Lung (tissue), 12 donors: Measurements from ENCODE around the gene COMP. TPM values are rescaled to one million over a fixed set of nuclear protein-coding genes. Genes with fewer than 3 reads are reported as not detected.

Source experiments
- ATAC-seq: fragments of 200-7000 bp; cut with Tn5 transposase; one replicate; pipeline ENCODE4 v1.9.1; 2020; ENCODE audit warnings: moderate number of reproducible peaks; ENCODE audit not compliant: insufficient read depth, low FRiP score
- DNase-seq, 3 donors: peaks; one replicate each; pipeline ENCODE4 v3.0.0-alpha.2; 2013 to 2017
- H3K27ac ChIP-seq, 2 donors: one replicate each; pipeline ENCODE4 v1.5.1; 2013; ENCODE audit warnings: mild to moderate bottlenecking in 2 of 2, moderate library complexity in 2 of 2, control low read depth in 1 of 2, inconsistent platforms in 1 of 2, low read depth in 1 of 2, low read length in 1 of 2
- H3K27me3 ChIP-seq, 3 donors: one replicate each; pipeline ENCODE4 v1.5.1; 2013; ENCODE audit warnings: low read length in 2 of 3; ENCODE audit not compliant: control insufficient read depth in 3 of 3, insufficient read depth in 3 of 3
- H3K36me3 ChIP-seq, 4 donors: one replicate each; pipeline ENCODE4 v1.5.1; 2013; ENCODE audit warnings: low read length in 4 of 4, mild to moderate bottlenecking in 1 of 4, moderate library complexity in 1 of 4; ENCODE audit not compliant: control insufficient read depth in 4 of 4, insufficient read depth in 4 of 4
- H3K4me1 ChIP-seq, 5 donors: one replicate each; pipeline ENCODE4 v1.5.1; 2013; ENCODE audit warnings: low read length in 5 of 5, mild to moderate bottlenecking in 2 of 5, moderate library complexity in 1 of 5; ENCODE audit not compliant: control insufficient read depth in 5 of 5, insufficient read depth in 5 of 5
- H3K4me3 ChIP-seq: one replicate; pipeline ENCODE4 v1.5.1; 2013; ENCODE audit warnings: mild to moderate bottlenecking, control low read depth, moderate library complexity
- H3K9ac ChIP-seq, 2 donors: one replicate each; pipeline ENCODE4 v1.5.1; 2013; ENCODE audit warnings: low read length in 2 of 2, control low read depth in 1 of 2; ENCODE audit not compliant: insufficient read depth in 1 of 2
- H3K9me3 ChIP-seq, 4 donors: one replicate each; pipeline ENCODE4 v1.5.1; 2013; ENCODE audit warnings: low read length in 3 of 4, mild to moderate bottlenecking in 1 of 4, moderate library complexity in 1 of 4; ENCODE audit not compliant: control insufficient read depth in 4 of 4, insufficient read depth in 3 of 4
- WGBS, 2 donors: extraction: QIAGEN DNeasy Blood & Tissue Kit; methylation state at CpG; one replicate each; pipeline ENCODE4 v1.1.7; 2013; 5-methylcytosine and 5-hydroxymethylcytosine counted together
- polyA plus RNA-seq, 2 donors: library from polyadenylated mRNA; stranded (reverse); fragments of 200-250 nt; gene quantifications; one replicate each; pipeline ENCODE4 v1.2.1, GENCODE V29; 2013
- total RNA-seq, 2 donors: library from RNA; depleted of rRNA in 1 of 2; stranded (reverse); fragments of >200 nt in 1 of 2; gene quantifications; one replicate each; pipeline ENCODE4 v1.2.1, GENCODE V29; 2014 to 2021
- TF ChIP-seq, protein P1 (sequence below): IDR thresholded peaks from 2 replicates; pipeline ENCODE4 v1.5.1; 2012; ENCODE audit warnings: mild to moderate bottlenecking; ENCODE audit errors: control extremely low read depth, extremely low read depth
- donor health status: control.
- donor health status: control.
- donor health status: Bipolar disorder and iron deficiency.
- donor health status: healthy.
- donor health status: DM: yes; HTN: yes; CAD: no.

Gene COMP
- total and polyA plus RNA-seq, 4 donors, result 1.7 to 3.5 (median 2.4) TPM; not detected in 1

DNA sequence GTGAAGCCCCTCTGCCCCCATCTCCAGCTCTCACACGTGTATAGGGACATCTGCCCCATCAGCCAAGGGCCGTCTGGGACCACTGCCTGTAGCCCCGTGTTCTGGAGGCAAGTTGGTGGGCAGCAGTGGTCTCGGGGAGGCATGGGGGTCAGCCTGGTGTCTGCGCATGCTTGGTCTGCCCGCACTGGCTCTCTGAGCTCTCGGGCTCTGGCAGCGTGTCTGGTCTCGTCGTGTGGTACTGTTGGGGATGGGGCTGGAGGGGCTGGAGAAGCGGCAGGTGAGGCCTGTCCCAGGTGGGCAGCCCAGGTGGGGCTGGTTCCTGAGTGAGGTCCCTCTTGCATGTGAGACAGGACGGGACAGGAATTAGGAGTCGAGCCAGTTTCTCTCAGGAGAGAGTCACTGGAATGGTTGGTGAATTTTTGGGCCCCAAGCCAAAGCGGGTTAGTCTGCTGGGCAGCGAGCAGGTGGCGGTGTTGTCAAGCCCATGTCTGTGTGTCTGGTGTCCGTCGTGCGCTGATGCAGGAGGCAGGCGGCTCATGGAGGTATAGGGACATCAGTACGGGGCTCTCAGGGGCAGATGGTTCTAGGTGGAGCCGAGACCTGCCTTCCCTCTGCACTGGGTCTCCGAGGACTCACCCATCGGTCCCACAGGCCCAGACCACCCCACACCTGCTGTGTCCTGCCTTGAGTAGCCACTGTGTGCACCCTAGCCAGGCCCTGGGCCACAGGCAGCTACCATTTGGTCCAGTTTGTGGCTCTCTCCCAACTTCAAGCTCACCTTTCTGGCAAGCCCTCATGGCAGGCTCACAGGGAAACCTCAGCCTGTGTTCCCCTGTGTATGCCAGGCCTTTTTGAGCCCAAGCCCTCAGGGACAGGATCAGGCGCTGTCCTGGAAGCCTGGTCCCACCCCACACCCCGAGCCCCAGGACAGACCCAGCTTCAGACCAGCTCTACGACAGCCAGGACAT is 18.2 kb downstream of the COMP start:
- ATAC-seq (no peak), DNase-seq (no peak)
- TF ChIP-seq, protein P1, sequence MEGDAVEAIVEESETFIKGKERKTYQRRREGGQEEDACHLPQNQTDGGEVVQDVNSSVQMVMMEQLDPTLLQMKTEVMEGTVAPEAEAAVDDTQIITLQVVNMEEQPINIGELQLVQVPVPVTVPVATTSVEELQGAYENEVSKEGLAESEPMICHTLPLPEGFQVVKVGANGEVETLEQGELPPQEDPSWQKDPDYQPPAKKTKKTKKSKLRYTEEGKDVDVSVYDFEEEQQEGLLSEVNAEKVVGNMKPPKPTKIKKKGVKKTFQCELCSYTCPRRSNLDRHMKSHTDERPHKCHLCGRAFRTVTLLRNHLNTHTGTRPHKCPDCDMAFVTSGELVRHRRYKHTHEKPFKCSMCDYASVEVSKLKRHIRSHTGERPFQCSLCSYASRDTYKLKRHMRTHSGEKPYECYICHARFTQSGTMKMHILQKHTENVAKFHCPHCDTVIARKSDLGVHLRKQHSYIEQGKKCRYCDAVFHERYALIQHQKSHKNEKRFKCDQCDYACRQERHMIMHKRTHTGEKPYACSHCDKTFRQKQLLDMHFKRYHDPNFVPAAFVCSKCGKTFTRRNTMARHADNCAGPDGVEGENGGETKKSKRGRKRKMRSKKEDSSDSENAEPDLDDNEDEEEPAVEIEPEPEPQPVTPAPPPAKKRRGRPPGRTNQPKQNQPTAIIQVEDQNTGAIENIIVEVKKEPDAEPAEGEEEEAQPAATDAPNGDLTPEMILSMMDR, result no peak
- Histone ChIP-seq H3K9me3 (no peaks in the 10 kb centered on the region), H3K27ac (no peak overlapping the region), H3K4me3 (no peak overlapping the region), H3K9ac (no peak overlapping the region), H3K27me3 (peaks cover 0 to 1% (median 0%) of the 10 kb centered on the region in 3 donors), H3K36me3 (peaks cover 0 to 5% (median 2%) of the 10 kb centered on the region in 4 donors), H3K4me1 (peaks cover 0 to 18% (median 0%) of the 10 kb centered on the region in 5 donors)
- 88% methylated on average over 27 of the region's 27 CpGs for WGBS, 2 donors

DNA sequence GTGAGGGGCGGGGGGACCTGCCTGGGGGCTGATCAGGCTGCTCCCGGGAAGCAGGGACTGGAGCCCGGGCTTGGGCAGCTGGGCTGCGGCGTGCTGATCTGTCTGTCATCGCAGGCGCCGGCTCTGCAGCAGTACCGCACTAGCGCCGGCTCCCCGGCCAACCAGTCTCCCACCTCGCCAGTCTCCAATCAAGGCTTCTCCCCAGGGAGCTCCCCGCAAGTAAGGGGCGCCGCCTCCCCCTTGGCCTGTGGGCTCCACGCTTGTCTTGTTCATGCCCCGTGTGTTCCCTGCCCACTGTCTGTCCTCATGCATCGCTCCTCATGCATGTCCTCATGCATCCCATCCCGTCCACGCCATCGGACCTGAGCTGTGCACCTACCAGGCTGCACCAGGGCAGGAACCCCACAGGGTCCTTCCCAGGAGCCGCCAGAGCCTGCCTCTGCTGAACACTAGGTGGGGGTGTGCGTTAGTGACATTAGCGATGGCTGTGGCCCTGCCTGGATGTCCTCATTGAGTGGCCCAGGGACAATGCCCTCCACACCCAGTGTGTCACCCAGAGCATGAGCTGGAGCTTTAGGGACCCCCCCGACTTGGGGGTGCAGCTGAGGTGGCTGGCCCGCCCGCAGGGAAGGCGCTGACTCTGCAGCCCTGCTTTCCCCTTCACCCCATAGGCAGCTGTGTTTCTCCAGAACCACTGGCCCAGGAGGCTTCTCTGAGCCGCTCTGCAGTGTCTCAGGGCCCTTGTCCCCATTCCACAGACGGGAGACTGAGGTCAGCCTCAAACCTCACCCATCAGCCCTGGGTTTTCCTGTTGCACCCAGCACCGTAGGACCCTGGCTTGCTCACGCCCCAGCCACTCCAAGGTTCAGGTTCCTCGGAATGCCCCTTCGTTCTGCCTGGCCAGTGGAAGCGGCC is 19.5 kb downstream of the COMP start:
- DNase-seq (no peak), ATAC-seq (no peak)
- Histone ChIP-seq H3K9ac (no peak overlapping the region), H3K36me3 (peaks cover 0 to 5% (median 2%) of the 10 kb centered on the region in 4 donors), H3K9me3 (no peaks in the 10 kb centered on the region), H3K4me3 (no peak overlapping the region), H3K4me1 (peaks cover 0 to 22% (median 3%) of the 10 kb centered on the region in 5 donors), H3K27me3 (no peaks in the 10 kb centered on the region), H3K27ac (no peak overlapping the region)
- 94 to 95% methylated on average over 35 to 36 of the region's 36 CpGs for WGBS, 2 donors
- TF ChIP-seq, protein P1, result no peak

DNA sequence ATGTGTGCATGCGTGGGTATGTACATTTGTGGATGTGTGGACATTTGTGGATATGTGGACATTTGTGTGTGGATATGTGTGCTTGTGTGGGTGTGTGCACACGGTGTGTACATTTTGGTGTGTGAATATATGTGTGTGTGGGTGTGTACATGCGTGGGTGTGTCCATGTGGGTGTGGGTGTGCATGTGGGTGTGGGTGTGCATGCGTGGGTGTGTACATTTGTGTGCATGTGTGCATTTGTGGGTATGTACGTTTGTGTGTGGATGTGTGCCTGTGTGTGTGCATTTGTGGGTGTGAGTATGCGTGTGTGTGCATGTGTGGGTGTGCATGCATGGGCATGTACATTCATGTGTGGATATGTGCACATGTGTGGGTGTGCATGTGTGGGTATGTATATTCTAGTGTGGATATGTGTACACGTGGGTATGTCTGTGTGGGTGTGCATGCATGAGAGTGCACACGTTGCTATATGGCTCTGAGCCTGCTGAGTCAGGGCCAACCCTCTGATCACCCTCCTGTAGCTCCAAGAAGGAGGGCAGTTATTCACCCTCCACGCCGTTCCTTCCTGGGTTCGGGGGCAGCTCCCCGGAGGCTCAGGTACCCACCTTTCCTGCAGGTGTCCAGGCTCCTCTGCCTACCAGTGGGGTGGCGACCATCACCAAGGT is 20.3 kb downstream of the COMP start:
- 88 to 89% methylated on average over 13 of the region's 13 CpGs for WGBS, 2 donors
- Histone ChIP-seq H3K27me3 (no peaks in the 10 kb centered on the region), H3K4me3 (no peak overlapping the region)

More for the DNA sequence above, 20.3 kb downstream of the COMP start:
- ATAC-seq, result no peak
- TF ChIP-seq, protein P1, result no peak
- H3K4me1 ChIP-seq, result peaks cover 0 to 22% (median 3%) of the 10 kb centered on the region in 5 donors
- no peak for DNase-seq
- H3K9me3 ChIP-seq, result no peaks in the 10 kb centered on the region
- no peak overlapping the region for H3K27ac ChIP-seq
- peaks cover 0 to 5% (median 1%) of the 10 kb centered on the region in 4 donors for H3K36me3 ChIP-seq
- no peak overlapping the region for H3K9ac ChIP-seq
